WTC11 (cell line): ENCODE measurements around the gene RBM44. TPM values are rescaled to one million over a fixed set of nuclear protein-coding genes. Genes with fewer than 3 reads are reported as not detected.

ENCODE experiments used
- ATAC-seq: fragments of 200-7000 bp; cut with Tn5 transposase; 2 replicates; pipeline ENCODE4 v1.10.0; 2021; ENCODE audit warnings: mild to moderate bottlenecking, moderate library complexity
- CTCF ChIA-PET: fragments of 300-600 bp; sonication (Branson Sonifier 250); formaldehyde crosslinking; loops from one replicate; lab custom pipeline; 2021; ENCODE audit warnings: antibody characterized with exemption; lab: Charles Lee
- POLR2A ChIA-PET: fragments of 350-600 bp; sonication (Branson Sonifier 250); formaldehyde crosslinking; loops from one replicate; lab custom pipeline; 2021; ENCODE audit warnings: antibody characterized with exemption; lab: Charles Lee
- DNase-seq: peaks from one replicate; pipeline ENCODE4 v3.0.0; 2021; ENCODE audit warnings: low spot score
- H3K27ac Mint-ChIP-seq: 2 replicates; pipeline ENCODE4 v1.8.0; 2021; ENCODE audit warnings: mixed read lengths
- H3K27me3 Mint-ChIP-seq: 2 replicates; pipeline ENCODE4 v1.8.0; 2021; ENCODE audit warnings: low read depth, mild to moderate bottlenecking, moderate library complexity, mixed read lengths
- H3K36me3 Mint-ChIP-seq: 2 replicates; pipeline ENCODE4 v1.8.0; 2021; ENCODE audit warnings: mixed read lengths
- H3K4me1 Mint-ChIP-seq: 2 replicates; pipeline ENCODE4 v1.8.0; 2022; ENCODE audit warnings: mixed read lengths
- H3K4me3 Mint-ChIP-seq: 2 replicates; pipeline ENCODE4 v1.8.0; 2021; ENCODE audit warnings: mild to moderate bottlenecking, moderate library complexity, mixed read lengths
- H3K9me3 Mint-ChIP-seq: 2 replicates; pipeline ENCODE4 v1.8.0; 2021; ENCODE audit warnings: mixed read lengths
- CBFB ChIP-seq: sonication (generic); formaldehyde crosslinking; IDR thresholded peaks from 2 replicates; pipeline ENCODE4 v1.8.1; 2022; ENCODE audit warnings: mild to moderate bottlenecking, low read depth, missing genetic modification reagents
- ESRRA ChIP-seq: sonication (generic); formaldehyde crosslinking; IDR thresholded peaks from 2 replicates; pipeline ENCODE4 v1.8.1; 2022; ENCODE audit warnings: mild to moderate bottlenecking, missing genetic modification reagents, borderline replicate concordance
- ETV6 ChIP-seq: sonication (generic); formaldehyde crosslinking; IDR thresholded peaks from 2 replicates; pipeline ENCODE4 v1.8.1; 2022; ENCODE audit warnings: mild to moderate bottlenecking, missing genetic modification reagents
- JUN ChIP-seq: sonication (generic); formaldehyde crosslinking; IDR thresholded peaks from 2 replicates; pipeline ENCODE4 v1.8.0; 2023; ENCODE audit warnings: mild to moderate bottlenecking, missing genetic modification reagents
- PRRX2 ChIP-seq: fragments of 250-450 bp; sonication (Bioruptor Pico); IDR thresholded peaks from 2 replicates; pipeline ENCODE4 v1.8.0; 2021; ENCODE audit warnings: mild to moderate bottlenecking
- ZBTB21 ChIP-seq: sonication (generic); formaldehyde crosslinking; IDR thresholded peaks from 2 replicates; pipeline ENCODE4 v1.8.1; 2023; ENCODE audit warnings: mild to moderate bottlenecking, missing genetic modification reagents, borderline replicate concordance
- ZNF263 ChIP-seq: sonication (generic); formaldehyde crosslinking; IDR thresholded peaks from 2 replicates; pipeline ENCODE4 v1.8.1; 2022; ENCODE audit warnings: low read depth, mild to moderate bottlenecking, moderate library complexity, missing genetic modification reagents
- total RNA-seq: library from RNA; stranded (reverse); gene quantifications from 3 replicates; pipeline ENCODE4 v1.2.3, GENCODE V29; 2021
- TF ChIP-seq, protein P1 (sequence below): fragments of 250-450 bp; sonication (Bioruptor Pico); IDR thresholded peaks from 2 replicates; pipeline ENCODE4 v1.9.0; 2021; ENCODE audit warnings: mild to moderate bottlenecking
- TF ChIP-seq, protein P2 (sequence below): fragments of 200-600 bp; IDR thresholded peaks from 2 replicates; pipeline ENCODE4 v1.8.0; 2022; ENCODE audit warnings: antibody characterized with exemption
- TF ChIP-seq, protein P3 (sequence below): fragments of 250-450 bp; sonication (Bioruptor Pico); conservative IDR thresholded peaks from 2 replicates; pipeline ENCODE4 v1.9.0; 2021; ENCODE audit warnings: mild to moderate bottlenecking
- TF ChIP-seq, protein P4 (sequence below): sonication (generic); formaldehyde crosslinking; IDR thresholded peaks from 2 replicates; pipeline ENCODE4 v1.8.1; 2023; ENCODE audit warnings: mild to moderate bottlenecking, missing genetic modification reagents
- TF ChIP-seq, protein P5 (sequence below): fragments of 250-450 bp; sonication (Bioruptor Pico); IDR thresholded peaks from 2 replicates; pipeline ENCODE4 v1.9.0; 2021; ENCODE audit warnings: mild to moderate bottlenecking, borderline replicate concordance
- TF ChIP-seq, protein P6 (sequence below): sonication (generic); formaldehyde crosslinking; IDR thresholded peaks from 2 replicates; pipeline ENCODE4 v1.8.1; 2023; ENCODE audit warnings: mild to moderate bottlenecking, moderate library complexity, missing genetic modification reagents

The RBM44 gene
- total RNA-seq, 1 experiment from 2014 or later: 1.3 TPM

DNA sequence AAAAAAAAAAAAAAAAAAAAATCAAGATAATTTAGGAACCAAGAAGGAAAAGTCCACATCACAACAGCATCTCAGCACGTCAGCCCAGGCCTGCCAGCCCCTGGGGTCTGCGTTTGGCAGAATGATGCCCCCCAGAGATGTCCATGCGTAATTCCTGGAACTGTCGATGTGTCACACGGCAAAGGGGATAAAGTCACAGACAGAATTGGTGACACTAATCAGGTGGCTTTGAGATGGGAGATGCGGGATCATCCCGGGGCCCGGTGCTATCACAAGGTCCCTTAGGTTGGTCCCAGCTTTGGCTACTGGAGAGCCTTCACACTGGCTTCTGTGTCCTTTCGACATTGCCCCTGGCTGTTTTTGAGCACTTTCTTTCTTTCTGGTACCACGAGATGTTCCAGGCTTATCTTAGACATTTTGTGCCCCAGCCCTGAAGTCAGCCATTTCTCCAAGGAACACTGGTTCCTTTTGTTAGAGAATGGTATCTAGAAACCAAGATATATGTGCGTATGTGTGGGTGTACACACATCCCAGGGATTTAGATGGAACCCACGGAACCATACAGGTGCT is 81.5 kb downstream of the RBM44 start (continued):
- TF ChIP-seq, protein P1, sequence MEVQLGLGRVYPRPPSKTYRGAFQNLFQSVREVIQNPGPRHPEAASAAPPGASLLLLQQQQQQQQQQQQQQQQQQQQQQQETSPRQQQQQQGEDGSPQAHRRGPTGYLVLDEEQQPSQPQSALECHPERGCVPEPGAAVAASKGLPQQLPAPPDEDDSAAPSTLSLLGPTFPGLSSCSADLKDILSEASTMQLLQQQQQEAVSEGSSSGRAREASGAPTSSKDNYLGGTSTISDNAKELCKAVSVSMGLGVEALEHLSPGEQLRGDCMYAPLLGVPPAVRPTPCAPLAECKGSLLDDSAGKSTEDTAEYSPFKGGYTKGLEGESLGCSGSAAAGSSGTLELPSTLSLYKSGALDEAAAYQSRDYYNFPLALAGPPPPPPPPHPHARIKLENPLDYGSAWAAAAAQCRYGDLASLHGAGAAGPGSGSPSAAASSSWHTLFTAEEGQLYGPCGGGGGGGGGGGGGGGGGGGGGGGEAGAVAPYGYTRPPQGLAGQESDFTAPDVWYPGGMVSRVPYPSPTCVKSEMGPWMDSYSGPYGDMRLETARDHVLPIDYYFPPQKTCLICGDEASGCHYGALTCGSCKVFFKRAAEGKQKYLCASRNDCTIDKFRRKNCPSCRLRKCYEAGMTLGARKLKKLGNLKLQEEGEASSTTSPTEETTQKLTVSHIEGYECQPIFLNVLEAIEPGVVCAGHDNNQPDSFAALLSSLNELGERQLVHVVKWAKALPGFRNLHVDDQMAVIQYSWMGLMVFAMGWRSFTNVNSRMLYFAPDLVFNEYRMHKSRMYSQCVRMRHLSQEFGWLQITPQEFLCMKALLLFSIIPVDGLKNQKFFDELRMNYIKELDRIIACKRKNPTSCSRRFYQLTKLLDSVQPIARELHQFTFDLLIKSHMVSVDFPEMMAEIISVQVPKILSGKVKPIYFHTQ (CRISPR knock-in tag): no peak
- TF ChIP-seq, protein P2, sequence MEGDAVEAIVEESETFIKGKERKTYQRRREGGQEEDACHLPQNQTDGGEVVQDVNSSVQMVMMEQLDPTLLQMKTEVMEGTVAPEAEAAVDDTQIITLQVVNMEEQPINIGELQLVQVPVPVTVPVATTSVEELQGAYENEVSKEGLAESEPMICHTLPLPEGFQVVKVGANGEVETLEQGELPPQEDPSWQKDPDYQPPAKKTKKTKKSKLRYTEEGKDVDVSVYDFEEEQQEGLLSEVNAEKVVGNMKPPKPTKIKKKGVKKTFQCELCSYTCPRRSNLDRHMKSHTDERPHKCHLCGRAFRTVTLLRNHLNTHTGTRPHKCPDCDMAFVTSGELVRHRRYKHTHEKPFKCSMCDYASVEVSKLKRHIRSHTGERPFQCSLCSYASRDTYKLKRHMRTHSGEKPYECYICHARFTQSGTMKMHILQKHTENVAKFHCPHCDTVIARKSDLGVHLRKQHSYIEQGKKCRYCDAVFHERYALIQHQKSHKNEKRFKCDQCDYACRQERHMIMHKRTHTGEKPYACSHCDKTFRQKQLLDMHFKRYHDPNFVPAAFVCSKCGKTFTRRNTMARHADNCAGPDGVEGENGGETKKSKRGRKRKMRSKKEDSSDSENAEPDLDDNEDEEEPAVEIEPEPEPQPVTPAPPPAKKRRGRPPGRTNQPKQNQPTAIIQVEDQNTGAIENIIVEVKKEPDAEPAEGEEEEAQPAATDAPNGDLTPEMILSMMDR: no peak
- TF ChIP-seq ZBTB21 (no peak), ZNF263 (CRISPR knock-in tag) (no peak)
- TF ChIP-seq, protein P3, sequence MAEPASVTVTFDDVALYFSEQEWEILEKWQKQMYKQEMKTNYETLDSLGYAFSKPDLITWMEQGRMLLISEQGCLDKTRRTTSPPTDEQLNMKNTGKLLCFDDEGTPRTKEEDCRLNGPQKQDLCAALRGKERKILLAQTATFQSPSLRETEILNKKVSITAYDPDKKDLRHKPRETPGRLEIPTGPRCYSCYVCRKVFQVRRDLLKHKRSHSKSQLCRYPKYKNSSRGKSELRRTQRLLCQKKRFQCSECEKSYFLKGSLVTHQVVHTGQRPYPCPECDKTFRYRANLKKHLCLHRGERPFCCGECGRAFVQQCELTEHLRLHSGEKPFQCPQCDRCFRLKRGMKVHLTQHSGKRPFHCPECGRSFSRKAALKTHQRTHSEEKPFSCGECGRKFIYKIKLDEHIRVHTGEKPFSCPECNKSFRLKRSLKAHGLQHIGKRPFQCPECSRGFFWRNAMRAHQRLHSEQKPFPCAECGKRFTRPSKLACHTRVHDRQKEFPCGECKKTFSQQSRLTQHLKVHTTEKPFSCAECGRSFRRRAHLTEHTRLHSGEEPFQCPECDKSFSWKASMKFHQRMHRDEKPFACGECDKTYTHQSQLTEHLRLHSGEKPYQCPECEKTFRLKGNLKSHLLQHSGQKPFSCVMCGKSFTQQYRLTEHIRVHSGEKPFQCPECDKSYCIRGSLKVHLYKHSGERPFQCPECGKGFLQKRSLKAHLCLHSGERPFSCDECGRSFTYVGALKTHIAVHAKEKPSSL (CRISPR knock-in tag): no peak
- TF ChIP-seq, protein P4, sequence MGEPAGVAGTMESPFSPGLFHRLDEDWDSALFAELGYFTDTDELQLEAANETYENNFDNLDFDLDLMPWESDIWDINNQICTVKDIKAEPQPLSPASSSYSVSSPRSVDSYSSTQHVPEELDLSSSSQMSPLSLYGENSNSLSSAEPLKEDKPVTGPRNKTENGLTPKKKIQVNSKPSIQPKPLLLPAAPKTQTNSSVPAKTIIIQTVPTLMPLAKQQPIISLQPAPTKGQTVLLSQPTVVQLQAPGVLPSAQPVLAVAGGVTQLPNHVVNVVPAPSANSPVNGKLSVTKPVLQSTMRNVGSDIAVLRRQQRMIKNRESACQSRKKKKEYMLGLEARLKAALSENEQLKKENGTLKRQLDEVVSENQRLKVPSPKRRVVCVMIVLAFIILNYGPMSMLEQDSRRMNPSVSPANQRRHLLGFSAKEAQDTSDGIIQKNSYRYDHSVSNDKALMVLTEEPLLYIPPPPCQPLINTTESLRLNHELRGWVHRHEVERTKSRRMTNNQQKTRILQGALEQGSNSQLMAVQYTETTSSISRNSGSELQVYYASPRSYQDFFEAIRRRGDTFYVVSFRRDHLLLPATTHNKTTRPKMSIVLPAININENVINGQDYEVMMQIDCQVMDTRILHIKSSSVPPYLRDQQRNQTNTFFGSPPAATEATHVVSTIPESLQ (CRISPR knock-in tag): no peak
- TF ChIP-seq, all 79 proteins: peak for 0

DNA sequence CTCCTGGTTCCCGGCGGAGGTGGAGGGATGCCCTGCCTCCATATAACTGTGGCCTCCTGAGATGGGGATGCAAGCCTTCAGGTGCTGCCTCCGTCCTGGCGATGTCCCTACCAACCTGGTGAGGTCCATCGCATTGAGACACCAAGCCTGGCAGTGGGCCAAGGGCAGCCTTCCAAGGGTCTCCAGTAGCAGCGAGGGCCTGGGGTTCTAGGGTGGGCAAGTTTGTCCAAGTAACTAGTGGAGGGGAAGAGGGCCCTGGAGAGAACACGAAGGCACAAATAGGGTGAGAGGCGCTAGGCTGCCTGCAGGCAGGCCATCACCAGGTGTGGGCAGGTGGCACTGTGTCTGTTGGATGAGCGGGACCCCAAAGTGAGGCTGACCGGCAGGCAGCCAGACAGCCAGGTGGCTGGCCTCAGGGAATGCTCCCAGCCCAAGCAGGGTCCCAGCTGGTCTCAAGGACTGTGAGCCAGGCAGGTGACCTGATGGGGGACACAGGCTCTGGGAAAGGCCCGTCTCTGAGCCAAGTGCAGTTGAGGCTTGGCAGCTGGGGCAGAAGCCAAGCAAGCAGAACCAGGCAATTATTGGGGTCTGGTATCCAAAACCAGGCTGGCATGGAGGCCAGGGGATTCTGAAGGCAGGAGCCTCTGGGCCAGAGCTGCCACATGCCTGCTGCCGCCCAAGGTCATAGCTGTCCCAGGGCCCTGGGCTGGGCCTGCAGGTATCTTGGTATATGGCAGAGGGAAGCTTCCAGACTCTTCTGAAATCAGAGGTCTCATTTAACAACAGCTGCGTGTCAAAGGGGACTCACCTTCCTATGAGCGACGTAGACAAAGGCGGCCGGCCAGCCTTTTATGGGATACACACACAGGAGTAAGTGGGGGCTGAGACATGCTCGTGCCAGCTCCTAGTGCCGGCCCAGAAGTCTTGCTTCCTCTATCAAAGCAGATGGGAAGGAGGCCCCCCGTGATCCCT is 84.2 kb downstream of the RBM44 start:
- TF ChIP-seq PRRX2 (CRISPR knock-in tag) (no peak), ETV6 (no peak), ESRRA (no peak), JUN (no peak), CBFB (no peak)
- TF ChIP-seq, protein P2: no peak
- TF ChIP-seq, protein P5, sequence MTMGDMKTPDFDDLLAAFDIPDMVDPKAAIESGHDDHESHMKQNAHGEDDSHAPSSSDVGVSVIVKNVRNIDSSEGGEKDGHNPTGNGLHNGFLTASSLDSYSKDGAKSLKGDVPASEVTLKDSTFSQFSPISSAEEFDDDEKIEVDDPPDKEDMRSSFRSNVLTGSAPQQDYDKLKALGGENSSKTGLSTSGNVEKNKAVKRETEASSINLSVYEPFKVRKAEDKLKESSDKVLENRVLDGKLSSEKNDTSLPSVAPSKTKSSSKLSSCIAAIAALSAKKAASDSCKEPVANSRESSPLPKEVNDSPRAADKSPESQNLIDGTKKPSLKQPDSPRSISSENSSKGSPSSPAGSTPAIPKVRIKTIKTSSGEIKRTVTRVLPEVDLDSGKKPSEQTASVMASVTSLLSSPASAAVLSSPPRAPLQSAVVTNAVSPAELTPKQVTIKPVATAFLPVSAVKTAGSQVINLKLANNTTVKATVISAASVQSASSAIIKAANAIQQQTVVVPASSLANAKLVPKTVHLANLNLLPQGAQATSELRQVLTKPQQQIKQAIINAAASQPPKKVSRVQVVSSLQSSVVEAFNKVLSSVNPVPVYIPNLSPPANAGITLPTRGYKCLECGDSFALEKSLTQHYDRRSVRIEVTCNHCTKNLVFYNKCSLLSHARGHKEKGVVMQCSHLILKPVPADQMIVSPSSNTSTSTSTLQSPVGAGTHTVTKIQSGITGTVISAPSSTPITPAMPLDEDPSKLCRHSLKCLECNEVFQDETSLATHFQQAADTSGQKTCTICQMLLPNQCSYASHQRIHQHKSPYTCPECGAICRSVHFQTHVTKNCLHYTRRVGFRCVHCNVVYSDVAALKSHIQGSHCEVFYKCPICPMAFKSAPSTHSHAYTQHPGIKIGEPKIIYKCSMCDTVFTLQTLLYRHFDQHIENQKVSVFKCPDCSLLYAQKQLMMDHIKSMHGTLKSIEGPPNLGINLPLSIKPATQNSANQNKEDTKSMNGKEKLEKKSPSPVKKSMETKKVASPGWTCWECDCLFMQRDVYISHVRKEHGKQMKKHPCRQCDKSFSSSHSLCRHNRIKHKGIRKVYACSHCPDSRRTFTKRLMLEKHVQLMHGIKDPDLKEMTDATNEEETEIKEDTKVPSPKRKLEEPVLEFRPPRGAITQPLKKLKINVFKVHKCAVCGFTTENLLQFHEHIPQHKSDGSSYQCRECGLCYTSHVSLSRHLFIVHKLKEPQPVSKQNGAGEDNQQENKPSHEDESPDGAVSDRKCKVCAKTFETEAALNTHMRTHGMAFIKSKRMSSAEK (CRISPR knock-in tag): no peak
- TF ChIP-seq, protein P6, sequence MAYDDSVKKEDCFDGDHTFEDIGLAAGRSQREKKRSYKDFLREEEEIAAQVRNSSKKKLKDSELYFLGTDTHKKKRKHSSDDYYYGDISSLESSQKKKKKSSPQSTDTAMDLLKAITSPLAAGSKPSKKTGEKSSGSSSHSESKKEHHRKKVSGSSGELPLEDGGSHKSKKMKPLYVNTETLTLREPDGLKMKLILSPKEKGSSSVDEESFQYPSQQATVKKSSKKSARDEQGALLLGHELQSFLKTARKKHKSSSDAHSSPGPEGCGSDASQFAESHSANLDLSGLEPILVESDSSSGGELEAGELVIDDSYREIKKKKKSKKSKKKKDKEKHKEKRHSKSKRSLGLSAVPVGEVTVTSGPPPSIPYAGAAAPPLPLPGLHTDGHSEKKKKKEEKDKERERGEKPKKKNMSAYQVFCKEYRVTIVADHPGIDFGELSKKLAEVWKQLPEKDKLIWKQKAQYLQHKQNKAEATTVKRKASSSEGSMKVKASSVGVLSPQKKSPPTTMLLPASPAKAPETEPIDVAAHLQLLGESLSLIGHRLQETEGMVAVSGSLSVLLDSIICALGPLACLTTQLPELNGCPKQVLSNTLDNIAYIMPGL: no peak
- Mint-ChIP-seq H3K27ac (no peak overlapping the region), H3K9me3 (peaks cover 3% of the 10 kb centered on the region; the same call in 1 of the 2 replicates), H3K36me3 (no peaks in the 10 kb centered on the region), H3K4me1 (peaks cover 7% of the 10 kb centered on the region), H3K4me3 (no peak overlapping the region), H3K27me3 (no peaks in the 10 kb centered on the region)
- no peak for ATAC-seq
- ChIA-PET POLR2A (no interaction called here), CTCF (interaction anchor here (1.3 kb wide), 1 partner anchor 40 kb away, joined by 4 read pairs; no protein-coding TSS in a partner anchor)
- no peak for DNase-seq
